ENCODE measurements around the gene NDUFV3.
"Not testable (repeated sequence)": the region's sequence is repeated elsewhere in the genome, so short reads cannot be mapped to it uniquely, and the experiment has no call there.

The NDUFV3 gene

GRCh38 chr21:42857216-42857615, 35.9 kb upstream of the NDUFV3 start:
- no peak for DNase-seq (ENCODE audit: low read depth)

DNA sequence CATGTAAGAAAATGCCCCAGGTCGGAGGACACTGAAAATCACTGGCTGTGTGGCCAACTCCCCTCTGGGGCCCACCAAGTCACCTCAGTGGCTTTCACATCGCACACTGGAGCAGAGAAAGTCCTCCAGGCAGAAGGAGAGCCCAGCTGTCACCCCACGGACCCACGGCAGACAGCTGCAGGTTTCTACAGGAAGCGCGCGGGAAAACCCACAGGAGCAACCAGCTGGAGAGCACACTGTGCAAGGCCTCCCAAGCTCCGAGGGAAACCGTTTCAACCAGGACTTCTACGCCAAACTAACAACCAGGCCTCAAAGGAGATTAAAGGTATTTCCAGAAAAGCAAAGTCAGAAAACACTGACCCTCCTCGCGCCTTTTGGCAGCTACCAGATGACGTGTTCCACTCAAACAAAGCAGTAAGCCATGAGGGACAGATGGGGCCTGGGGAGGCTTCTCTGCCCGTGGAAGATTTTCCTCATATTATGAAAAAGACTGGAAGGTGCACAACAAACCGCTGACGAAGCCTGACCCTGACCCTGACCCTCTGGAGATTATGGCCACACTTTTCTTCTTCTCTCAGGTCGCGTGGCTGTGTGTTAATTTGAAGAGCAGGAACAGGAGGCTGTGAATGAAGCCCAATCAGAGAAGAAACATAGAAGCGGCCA, 34.8 kb upstream of the NDUFV3 start:
- DNase-seq (ENCODE audit: low read depth) = no peak

DNA sequence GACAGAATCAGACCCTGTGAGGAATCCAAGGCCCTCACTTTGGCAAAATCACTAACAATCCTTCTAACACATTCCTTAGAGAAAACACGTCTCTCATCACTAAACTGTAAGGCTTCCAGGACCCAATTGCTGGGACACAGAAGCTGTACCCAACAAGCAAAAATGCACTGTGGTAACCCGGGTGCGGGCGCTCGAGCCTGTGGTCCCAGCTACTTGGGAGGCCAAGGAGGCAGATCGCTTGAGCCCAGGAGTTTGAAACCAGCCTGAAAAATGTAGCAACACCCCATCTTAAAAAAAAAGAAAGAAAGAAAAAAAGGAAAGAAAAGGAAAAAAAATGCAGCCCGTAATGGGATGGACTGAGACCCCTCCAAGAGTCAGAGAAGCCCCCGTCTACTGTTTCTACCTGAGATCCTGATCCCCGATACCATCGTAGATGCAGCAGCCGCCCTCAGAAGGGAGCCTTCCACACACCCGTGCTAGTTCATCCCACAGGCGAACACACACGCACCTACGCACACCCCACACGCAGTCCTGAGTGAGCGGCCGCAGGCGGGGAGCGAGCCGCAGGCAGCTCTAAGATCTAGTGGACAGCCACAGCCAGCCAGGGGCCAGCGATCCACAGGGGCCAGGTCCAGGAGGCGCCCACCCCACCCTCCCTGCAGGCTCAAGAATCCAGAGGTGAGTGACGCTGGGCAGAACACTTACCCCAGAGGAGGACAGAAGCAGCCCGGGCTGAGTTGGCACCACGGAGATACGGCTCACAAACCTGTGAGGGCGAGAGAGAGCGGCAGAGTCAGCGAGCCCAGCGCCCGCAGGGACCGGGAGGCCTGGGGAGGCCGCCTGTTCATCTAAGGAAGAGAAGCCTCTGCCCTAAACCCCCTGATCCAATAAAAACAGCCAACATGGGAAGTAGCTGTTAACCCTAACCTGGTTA, 33.9 kb upstream of the NDUFV3 start:
- no peak for DNase-seq (ENCODE audit: low read depth)

- DNase-seq (ENCODE audit: low read depth) = no peak
Measured at GRCh38 chr21:42859891-42860230, 33.2 kb upstream of the NDUFV3 start.

DNA sequence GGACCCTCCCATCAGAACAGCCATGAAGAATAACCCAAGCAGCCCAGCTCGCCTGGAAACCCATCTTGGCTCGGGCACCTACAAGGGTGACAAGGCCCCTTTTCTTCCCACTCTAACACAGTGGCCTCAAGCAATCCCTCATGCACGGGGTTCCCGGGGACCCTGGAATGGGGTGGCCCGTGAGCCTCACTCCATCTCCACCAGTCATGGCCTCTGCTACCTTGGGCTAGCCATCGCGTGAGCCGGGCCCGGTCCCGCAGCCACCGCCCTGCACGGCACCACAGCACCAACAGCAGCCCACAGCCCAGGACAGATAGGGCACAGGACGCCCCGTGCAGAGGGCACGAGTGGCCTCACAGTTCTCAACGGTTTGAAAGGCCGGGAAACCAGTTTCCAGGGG, 32.8 kb upstream of the NDUFV3 start:
- no peak for DNase-seq (ENCODE audit: low read depth)

DNA sequence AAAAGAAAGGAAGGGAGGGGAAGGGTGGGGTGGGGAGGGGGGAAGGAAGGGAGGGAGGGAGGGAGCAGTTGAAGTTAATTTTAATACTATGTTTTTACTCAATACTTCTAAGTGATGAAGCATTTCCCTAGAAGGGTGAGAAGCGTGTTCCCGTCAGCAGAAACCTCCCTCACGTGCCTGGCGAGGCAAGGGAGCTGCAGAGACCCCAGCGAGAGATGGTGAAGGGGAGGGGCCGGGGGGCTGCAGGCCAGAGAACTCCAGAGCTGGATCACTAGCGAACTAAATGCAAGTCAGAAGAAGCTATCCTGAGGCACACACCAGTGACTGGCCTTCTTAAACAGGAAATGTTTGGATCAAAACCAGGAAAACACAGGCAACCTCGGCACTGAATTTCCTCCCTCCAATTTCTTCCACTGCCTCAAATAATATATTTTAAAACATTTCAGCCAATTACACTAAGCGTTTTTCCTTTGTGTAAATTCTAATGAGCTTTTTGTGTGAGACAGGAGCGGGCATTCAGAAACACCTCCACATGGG, 31.7 kb upstream of the NDUFV3 start:
- no peak for DNase-seq (ENCODE audit: low read depth)

- no peak for DNase-seq (ENCODE audit: low read depth)
Measured at GRCh38 chr21:42861848-42862400, 31.2 kb upstream of the NDUFV3 start.

GRCh38 chr21:42862774-42863503, 30.2 kb upstream of the NDUFV3 start:
- DNase-seq (ENCODE audit: low read depth) = no peak

DNA sequence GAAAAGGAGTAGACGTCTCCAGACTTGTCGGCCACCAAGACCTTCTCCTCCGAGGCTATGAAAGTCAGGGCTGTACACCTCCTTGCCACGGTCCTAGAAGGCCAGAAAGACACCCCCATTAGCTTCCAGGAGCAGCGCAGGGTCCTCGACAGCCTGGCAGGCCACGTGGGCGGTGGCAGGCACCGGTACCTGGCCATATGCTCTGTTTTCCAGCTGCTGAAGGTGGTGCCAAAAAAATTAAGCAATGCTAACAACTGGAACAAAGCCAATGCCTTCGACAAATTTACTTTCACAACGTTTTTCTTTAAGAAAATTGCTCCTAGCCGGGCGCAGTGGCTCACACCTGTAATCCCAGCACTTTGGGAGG, 29.6 kb upstream of the NDUFV3 start:
- no peak for DNase-seq (ENCODE audit: low read depth)

DNA sequence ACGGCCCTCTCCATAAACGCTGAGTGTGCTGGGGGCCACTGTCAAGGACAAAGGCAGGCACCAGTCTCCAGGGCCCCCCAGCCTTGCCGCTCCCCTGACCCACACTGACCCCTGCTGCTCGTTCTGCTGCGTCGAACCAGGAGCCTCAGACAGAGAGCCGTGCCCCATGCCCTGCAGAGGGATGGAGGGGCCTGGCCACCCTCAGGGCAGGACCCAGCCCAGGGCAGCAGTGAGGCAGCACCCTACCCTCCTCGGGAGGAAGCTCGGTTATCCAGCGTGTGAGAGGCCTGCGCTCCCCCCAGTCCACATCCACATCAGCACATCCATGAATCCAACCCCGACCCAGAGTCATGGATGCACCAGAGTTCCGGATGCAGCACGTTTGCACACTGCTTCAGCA, 28.8 kb upstream of the NDUFV3 start:
- no peak for DNase-seq (ENCODE audit: low read depth)

- no peak for DNase-seq (ENCODE audit: low read depth)
Measured at GRCh38 chr21:42864815-42865775, 28.0 kb upstream of the NDUFV3 start.

DNA sequence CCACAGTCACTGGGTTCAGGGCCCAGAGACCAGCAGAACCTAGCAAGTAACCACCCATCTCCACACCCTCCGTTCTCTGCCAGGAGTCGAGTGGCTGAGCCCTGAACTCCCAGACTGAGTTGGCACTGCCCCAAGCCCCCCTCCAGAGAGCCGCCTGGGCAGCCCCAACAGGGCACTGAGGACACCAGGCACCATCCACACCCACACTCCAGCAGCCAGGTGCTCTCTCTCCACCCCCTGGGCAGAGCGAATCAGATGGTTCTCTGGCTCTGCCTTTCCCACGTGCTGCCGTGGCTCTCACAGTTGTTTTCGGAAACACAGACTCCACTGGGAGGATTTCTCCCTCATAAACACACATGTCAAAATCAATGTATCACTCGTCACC, 27.3 kb upstream of the NDUFV3 start:
- no peak for DNase-seq (ENCODE audit: low read depth)

- no peak for DNase-seq (ENCODE audit: low read depth)
Measured at GRCh38 chr21:42868196-42868595, 24.9 kb upstream of the NDUFV3 start.

GRCh38 chr21:42873096-42873495, 20.0 kb upstream of the NDUFV3 start:
- DNase-seq (ENCODE audit: low read depth) = no peak

GRCh38 chr21:42875811-42876210, 17.3 kb upstream of the NDUFV3 start:
- not testable (repeated sequence) for DNase-seq (ENCODE audit: low read depth)

- no peak for DNase-seq (ENCODE audit: low read depth)
Measured at GRCh38 chr21:42878678-42878992, 14.5 kb upstream of the NDUFV3 start.

DNA sequence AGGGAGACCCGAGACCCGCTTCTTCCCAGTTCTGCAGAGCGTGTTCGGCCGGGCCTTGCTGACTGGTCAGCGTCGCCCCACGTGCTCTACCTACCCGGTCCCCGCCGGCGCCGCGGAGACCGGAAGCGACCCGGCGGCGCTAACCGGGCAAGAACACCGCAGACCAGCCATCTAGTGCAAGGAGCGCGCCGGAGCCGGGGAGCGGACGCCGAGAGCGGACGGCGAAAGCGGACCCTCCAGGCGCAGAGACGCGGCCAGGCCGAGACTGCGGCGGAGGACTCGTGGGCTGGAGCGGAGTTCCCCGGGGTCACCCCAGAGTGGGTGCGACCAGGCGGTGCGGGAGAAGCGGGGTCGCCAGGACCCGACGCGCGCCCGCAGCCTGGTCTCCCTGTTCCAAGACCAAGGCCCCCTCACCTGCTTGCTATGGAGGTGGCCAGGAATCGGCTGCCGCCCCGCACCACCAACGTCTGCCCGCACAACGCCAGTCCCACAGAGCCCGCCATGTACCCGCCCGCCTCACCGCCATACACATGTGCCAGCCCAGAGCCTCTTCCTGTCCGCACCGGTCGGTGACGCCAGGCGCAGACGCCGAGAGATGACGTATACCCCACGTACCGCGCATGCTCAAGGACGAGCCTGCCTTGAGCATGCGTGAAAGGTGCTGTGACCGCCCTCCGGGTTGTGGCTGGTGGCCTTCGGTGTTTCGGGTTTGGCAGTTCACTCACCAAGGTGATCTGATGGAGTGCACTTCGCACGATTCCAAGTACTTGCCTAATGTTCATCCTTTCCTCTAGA, 13.9 kb upstream of the NDUFV3 start, which contains the start of gene WDR4:
TSS of gene WDR4 (minus strand) at position 547 of the 795 bp plus-strand sequence. CDS start at position 503, 44 bp downstream.
- peak; percentile 98 for DNase-seq (ENCODE audit: low read depth)

DNA sequence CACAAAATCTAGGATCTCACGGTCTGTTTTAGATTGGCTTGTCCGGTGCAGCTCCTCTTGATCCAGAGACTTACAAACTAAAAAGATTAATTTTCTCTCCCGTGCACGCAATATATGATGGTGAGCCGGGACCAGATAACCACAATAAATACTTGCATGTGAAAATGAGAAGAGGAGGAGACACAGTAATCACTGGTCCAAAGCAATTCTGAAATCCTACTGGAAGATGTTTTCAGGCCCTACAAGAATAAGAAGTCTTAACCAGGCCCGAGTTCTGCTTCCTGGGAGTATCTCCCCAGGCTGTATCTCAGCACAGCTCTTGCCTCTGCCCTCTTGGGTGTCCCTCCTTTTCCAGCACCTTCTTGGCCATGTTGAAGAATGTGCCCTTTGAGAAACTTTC, 12.8 kb upstream of the NDUFV3 start:
- DNase-seq (ENCODE audit: low read depth) = no peak

GRCh38 chr21:42883921-42884320, 9.2 kb upstream of the NDUFV3 start:
- DNase-seq (ENCODE audit: low read depth) = no peak

GRCh38 chr21:42887326-42887725, 5.8 kb upstream of the NDUFV3 start:
- no peak for DNase-seq (ENCODE audit: low read depth)

DNA sequence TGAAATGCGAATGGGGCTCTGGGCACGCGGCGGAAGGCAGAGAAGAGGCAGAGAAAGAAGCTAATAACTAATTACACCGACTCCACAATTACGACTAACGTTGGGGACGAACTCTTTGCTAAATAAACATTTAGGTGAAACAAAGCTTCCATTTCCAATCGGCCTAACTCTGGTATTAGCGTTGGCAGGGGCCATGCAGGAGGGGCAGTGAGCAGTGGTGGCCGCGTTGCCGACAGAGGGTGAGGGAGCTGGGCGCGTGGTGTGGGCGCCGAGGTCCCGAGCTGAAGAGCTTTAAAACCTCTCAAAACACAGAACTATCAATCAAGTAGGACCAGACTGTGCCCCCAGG, 553 bp upstream of the NDUFV3 start:
- no peak for DNase-seq (ENCODE audit: low read depth)
